HepG2 (cell line): ENCODE data around the gene PLSCR4. TPM values are rescaled to one million over a fixed set of nuclear protein-coding genes. Genes with fewer than 3 reads are reported as not detected.

Source experiments
- ATAC-seq: fragments of 200-7000 bp; cut with Tn5 transposase; 3 replicates; pipeline ENCODE4 v1.9.1; 2020; ENCODE audit warnings: mild to moderate bottlenecking, moderate library complexity
- BruUV-seq: library from RNA; stranded (reverse); fragments of 400-500 nt; replicated peaks from 2 replicates; lab custom pipeline; 2021; lab: Mats Ljungman, UMichigan
- CTCF ChIA-PET: fragments of 300-600 bp; formaldehyde crosslinking; extraction: SDS; loops from one replicate; lab custom pipeline; 2021; ENCODE audit warnings: low total read pairs, inconsistent platforms, low intra/inter-chr PET ratio; lab: Yijun Ruan, JAX
- POLR2A ChIA-PET: fragments of 350-600 bp; sonication (Branson Sonifier 250); formaldehyde crosslinking; loops from one replicate; lab custom pipeline; 2020; ENCODE audit warnings: antibody characterized with exemption, inconsistent platforms; lab: Yijun Ruan, JAX
- DNase-seq: peaks from one replicate; pipeline ENCODE4 v3.0.0-alpha.2; 2015; ENCODE audit warnings: low spot score
- FAIRE-seq: peaks from 3 replicates; lab custom pipeline; 2011; peaks lifted over from hg19 to GRCh38; lab: Jason Lieb, UNC
- H2AFZ ChIP-seq: one replicate; pipeline ENCODE4 v1.6.1; 2011; ENCODE audit warnings: low read length, inconsistent platforms
- H3K27ac ChIP-seq: fragments of 300-600 bp; 3 replicates; pipeline ENCODE4 v1.8.0; 2011; ENCODE audit warnings: mixed run types, mild to moderate bottlenecking, mixed read lengths, low read length, inconsistent platforms; ENCODE audit not compliant: insufficient read depth; ENCODE audit errors: extremely low read length
- H3K27me3 ChIP-seq, 2 experiments: fragments of 200-600 bp in 1 of 2; 2 replicates in 1 of 2; 3 replicates in 1 of 2; pipeline versions ENCODE4 v1.6.0 to v1.8.0; 2011; ENCODE audit warnings: low read length in 2 of 2, mild to moderate bottlenecking in 2 of 2, moderate library complexity in 2 of 2, inconsistent platforms in 1 of 2; ENCODE audit not compliant: insufficient read depth in 2 of 2, control insufficient read depth in 1 of 2
- H3K36me3 ChIP-seq, 2 experiments: fragments of 200-600 bp in 1 of 2; replicated peaks in 1 of 2; 2 replicates in 1 of 2; 3 replicates in 1 of 2; pipeline versions ENCODE4 v1.5.1 to v1.8.0; 2011; ENCODE audit warnings: low read length in 2 of 2, inconsistent platforms in 1 of 2; ENCODE audit not compliant: insufficient read depth in 2 of 2, control insufficient read depth in 1 of 2
- H3K4me1 ChIP-seq: 2 replicates; pipeline ENCODE4 v1.5.1; 2012; ENCODE audit warnings: low read length, inconsistent platforms; ENCODE audit not compliant: insufficient read depth
- H3K4me2 ChIP-seq: 2 replicates; pipeline ENCODE4 v1.6.0; 2011; ENCODE audit warnings: low read depth, low read length, inconsistent platforms
- H3K4me3 ChIP-seq, 3 experiments: fragments of 200-600 bp in 1 of 3; sonication (generic), shearing (Covaris generic) in 1 of 3; replicated peaks in 1 of 3; 2 replicates each; pipeline ENCODE4 v1.5.1; 2011 to 2016; ENCODE audit warnings: low read length in 3 of 3, inconsistent platforms in 2 of 3, low read depth in 2 of 3, mild to moderate bottlenecking in 2 of 3, control low read depth in 1 of 3, mixed read lengths in 1 of 3; ENCODE audit not compliant: insufficient read depth in 1 of 3
- H3K79me2 ChIP-seq: one replicate; pipeline ENCODE4 v1.6.1; 2011; ENCODE audit warnings: low read length, inconsistent platforms; ENCODE audit not compliant: insufficient read depth
- H3K9ac ChIP-seq: 2 replicates; pipeline ENCODE4 v1.6.0; 2011; ENCODE audit warnings: mild to moderate bottlenecking, low read depth, low read length, inconsistent platforms; ENCODE audit not compliant: insufficient read depth
- H3K9me3 ChIP-seq: 2 replicates; pipeline ENCODE4 v1.5.1; 2012; ENCODE audit warnings: mild to moderate bottlenecking, low read length
- H4K20me1 ChIP-seq: 2 replicates; pipeline ENCODE4 v1.6.0; 2011; ENCODE audit warnings: inconsistent platforms, mild to moderate bottlenecking, low read length, moderate library complexity; ENCODE audit not compliant: insufficient read depth
- CEBPG ChIP-seq: IDR thresholded peaks from 2 replicates; pipeline ENCODE4 v1.6.1; 2016
- E2F1 ChIP-seq: sonication (generic); formaldehyde crosslinking; IDR thresholded peaks from 2 replicates; pipeline ENCODE4 v1.5.0; 2020; ENCODE audit warnings: missing genetic modification reagents
- ETS1 ChIP-seq: sonication (generic); formaldehyde crosslinking; IDR thresholded peaks from 2 replicates; pipeline ENCODE4 v1.4.0; 2020; ENCODE audit warnings: missing genetic modification reagents
- FOXO1 ChIP-seq: sonication (generic); formaldehyde crosslinking; IDR thresholded peaks from 2 replicates; pipeline ENCODE4 v1.4.0; 2020; ENCODE audit warnings: missing genetic modification reagents
- HMGXB4 ChIP-seq, 2 experiments: sonication (generic) in 1 of 2; formaldehyde crosslinking in 1 of 2; IDR thresholded peaks; 2 replicates each; pipeline versions ENCODE4 v1.4.0 to v1.6.1; 2018 to 2020; ENCODE audit warnings: missing genetic modification reagents in 2 of 2, borderline replicate concordance in 1 of 2, low read depth in 1 of 2, mild to moderate bottlenecking in 1 of 2, missing biosample characterization in 1 of 2
- HNRNPUL1 ChIP-seq: fragments of 200-400 bp; formaldehyde crosslinking; IDR thresholded peaks from 2 replicates; pipeline ENCODE4 v1.6.1; 2017; ENCODE audit warnings: low read depth, mild to moderate bottlenecking, low read length, moderate library complexity
- NFE2L2 ChIP-seq: fragments of 150-350 bp; IDR thresholded peaks from 2 replicates; pipeline ENCODE4 v1.6.1; 2014; ENCODE audit warnings: low read length
- PPARG ChIP-seq: conservative IDR thresholded peaks from 2 replicates; pipeline ENCODE4 v1.6.1; 2016; ENCODE audit warnings: missing biosample characterization, missing genetic modification reagents
- ZFAT ChIP-seq: sonication (generic); formaldehyde crosslinking; conservative IDR thresholded peaks from 2 replicates; pipeline ENCODE4 v1.8.1; 2023; ENCODE audit warnings: missing genetic modification reagents, inconsistent platforms
- ZFP62 ChIP-seq: sonication (generic); formaldehyde crosslinking; IDR thresholded peaks from 2 replicates; pipeline ENCODE4 v1.4.0; 2020; ENCODE audit warnings: missing genetic modification reagents
- ZGPAT ChIP-seq: IDR thresholded peaks from 2 replicates; pipeline ENCODE4 v1.6.1; 2016; ENCODE audit warnings: mild to moderate bottlenecking
- ZNF576 ChIP-seq: sonication (generic); formaldehyde crosslinking; IDR thresholded peaks from 2 replicates; pipeline ENCODE4 v1.4.0; 2020; ENCODE audit warnings: mild to moderate bottlenecking, missing genetic modification reagents
- ZNF644 ChIP-seq: IDR thresholded peaks from 2 replicates; pipeline ENCODE4 v1.6.1; 2016; ENCODE audit warnings: low read depth
- WGBS: methylation state at CpG from one replicate; pipeline ENCODE4 v1.1.6; 2017; ENCODE audit warnings: low lambda C conversion rate; 5-methylcytosine and 5-hydroxymethylcytosine counted together
- in situ Hi-C: cut with HindIII; loops from 2 replicates; pipeline ENCODE4 v1.10.0; 2017; ENCODE audit warnings: low pct_unique_long_range_greater_than_20kb; ENCODE audit not compliant: extremely low pct_ligation_motif_present
- intact Hi-C: fragments of 100-400 bp; cut with micrococcal nuclease; formaldehyde crosslinking; loops from one replicate; pipeline ENCODE4 v1.10.0; 2022; ENCODE audit not compliant: unreplicated experiment
- polyA plus RNA-seq, 8 experiments: library from polyadenylated mRNA; depleted of rRNA in 3 of 8; stranded (reverse) in 7 of 8; unstranded in 1 of 8; fragments of >200 nt; fragmentation: Illumina TruSeq in 4 of 8; extraction: Trizol in 4 of 8; gene quantifications; 2 replicates each; pipeline versions ENCODE4 v1.2.1 to v1.2.3, GENCODE V29; 2011 to 2016; ENCODE audit warnings: low read depth in 4 of 8, missing spikeins in 1 of 8, mixed read lengths in 1 of 8; ENCODE audit not compliant: insufficient read depth in 1 of 8
- total RNA-seq, 5 experiments: library from RNA; depleted of rRNA; stranded (reverse); fragments of >200 nt; fragmentation: Illumina TruSeq; extraction: Trizol; gene quantifications; 2 replicates each; pipeline ENCODE4 v1.2.3, GENCODE V29; 2016; ENCODE audit warnings: low read depth in 1 of 5

Gene PLSCR4
- total and polyA plus RNA-seq, 2 of the 13 experiments (the other 11 are each of a cell fraction or from before 2014, with no cell fraction given) = 1.5 to 59.0 TPM

- Histone ChIP-seq H3K4me1 (peaks cover 7% of the 10 kb centered on the region; the same call in 1 of the 2 replicates), H3K27ac (no peak overlapping the region), H3K9me3 (no peaks in the 10 kb centered on the region), H3K79me2 (no peaks in the 10 kb centered on the region), H4K20me1 (no peaks in the 10 kb centered on the region), H3K36me3 (no peaks in the 10 kb centered on the region)
- CTCF ChIA-PET = no interaction called here
- TF ChIP-seq PPARG (CRISPR knock-in tag) = no peak
- no peak for TF ChIP-seq CEBPG (CRISPR knock-in tag)
- no peak for TF ChIP-seq ZNF644 (CRISPR knock-in tag)
- TF ChIP-seq ZFAT (CRISPR knock-in tag) = no peak
- no peak for TF ChIP-seq FOXO1 (CRISPR knock-in tag)
- TF ChIP-seq, all 625 proteins: peak for 0
- no peak overlapping the region for H3K4me2 ChIP-seq
- intact Hi-C loops = no loop called here
- no peak overlapping the region for H3K4me3 ChIP-seq
- no peak overlapping the region for H3K9ac ChIP-seq
- 34% methylated on average over 3 of the region's 3 CpGs for WGBS
- ATAC-seq = no peak
- no peaks in the 10 kb centered on the region; a peak in 1 of 5 replicates for H3K27me3 ChIP-seq
- no peak overlapping the region for H2AFZ ChIP-seq
- in situ Hi-C loops = no loop called here
- FAIRE-seq = no peak
- DNase-seq = no peak
- POLR2A ChIA-PET = no interaction called here
- BruUV-seq = no TSS peak
These were observed 24.6 kb upstream of the PLSCR4 start for GRCh38 chr3:146275476-146275875.

GRCh38 chr3:146274833-146275232 lies 23.9 kb upstream of the PLSCR4 start:
- Histone ChIP-seq H3K4me1 (peaks cover 7% of the 10 kb centered on the region; the same call in 1 of the 2 replicates), H3K79me2 (no peaks in the 10 kb centered on the region), H4K20me1 (no peaks in the 10 kb centered on the region), H2AFZ (no peak overlapping the region), H3K27me3 (no peaks in the 10 kb centered on the region; a peak in 1 of 5 replicates), H3K36me3 (no peaks in the 10 kb centered on the region), H3K9me3 (no peaks in the 10 kb centered on the region), H3K4me3 (no peak overlapping the region), H3K4me2 (no peak overlapping the region), H3K9ac (no peak overlapping the region), H3K27ac (no peak overlapping the region)
- no peak for FAIRE-seq
- no peak for ATAC-seq
- ChIA-PET POLR2A (no interaction called here), CTCF (no interaction called here)
- 100% methylated on average over 1 of the region's 1 CpG for WGBS
- in situ Hi-C loops (no loop called here), intact Hi-C loops (no loop called here)
- no TSS peak for BruUV-seq
- DNase-seq = no peak
- no peak for TF ChIP-seq HNRNPUL1
- TF ChIP-seq E2F1 (CRISPR knock-in tag) = no peak
- no peak for TF ChIP-seq HMGXB4 (CRISPR knock-in tag; IDR thresholded peaks at IDR 0.05; ENCODE audit: borderline replicate concordance in 1 of 2, low read depth in 1 of 2)
- no peak for TF ChIP-seq NFE2L2
- no peak for TF ChIP-seq ZFP62 (CRISPR knock-in tag)
- TF ChIP-seq ZGPAT (CRISPR knock-in tag) = no peak
- no peak for TF ChIP-seq ZNF576 (CRISPR knock-in tag)
- no peak for TF ChIP-seq ETS1 (CRISPR knock-in tag)
